Mesenchymal stem cell (in vitro differentiated cells and primary cell): ENCODE measurements around the gene C1QA.

Source experiments
- DNase-seq: peaks from one replicate; pipeline ENCODE4 v3.0.0-alpha.2; 2013
- H2AFZ ChIP-seq: one replicate; pipeline ENCODE4 v1.6.1; 2013; ENCODE audit warnings: low read depth, mild to moderate bottlenecking, control low read depth, inconsistent platforms, low read length, moderate library complexity
- H2AK5ac ChIP-seq: 2 replicates; pipeline ENCODE4 v1.6.1; 2013; ENCODE audit warnings: low read length, moderate library complexity, mild to moderate bottlenecking, inconsistent platforms; ENCODE audit not compliant: severe bottlenecking
- H2BK120ac ChIP-seq: one replicate; pipeline ENCODE4 v1.6.1; 2013; ENCODE audit warnings: low read depth, mild to moderate bottlenecking, inconsistent platforms, low read length, moderate library complexity
- H2BK12ac ChIP-seq, 2 experiments: one replicate each; pipeline ENCODE4 v1.6.1; 2013; ENCODE audit warnings: inconsistent platforms in 2 of 2, low read length in 2 of 2, mild to moderate bottlenecking in 2 of 2, moderate library complexity in 2 of 2, control low read depth in 1 of 2
- H2BK15ac ChIP-seq: one replicate; pipeline ENCODE4 v1.6.1; 2013; ENCODE audit warnings: mild to moderate bottlenecking, low read depth, inconsistent platforms; ENCODE audit not compliant: poor library complexity, severe bottlenecking
- H2BK5ac ChIP-seq: 2 replicates; pipeline ENCODE4 v1.6.1; 2013; ENCODE audit warnings: low read depth, mild to moderate bottlenecking, low read length, control low read depth, inconsistent platforms; ENCODE audit not compliant: poor library complexity, severe bottlenecking
- H3K14ac ChIP-seq, 2 experiments: one replicate each; pipeline ENCODE4 v1.6.1; 2013; ENCODE audit warnings: inconsistent platforms in 2 of 2, low read length in 2 of 2, control low read depth in 1 of 2, mild to moderate bottlenecking in 1 of 2, moderate library complexity in 1 of 2
- H3K18ac ChIP-seq, 2 experiments: one replicate each; pipeline ENCODE4 v1.6.1; 2013; ENCODE audit warnings: inconsistent platforms in 2 of 2, low read length in 2 of 2, control low read depth in 1 of 2, low read depth in 1 of 2, mild to moderate bottlenecking in 1 of 2
- H3K23ac ChIP-seq, 2 experiments: one replicate each; pipeline ENCODE4 v1.6.1; 2013; ENCODE audit warnings: inconsistent platforms in 2 of 2, low read length in 2 of 2, mild to moderate bottlenecking in 2 of 2, moderate library complexity in 2 of 2, control low read depth in 1 of 2
- H3K27ac ChIP-seq: 2 replicates; pipeline ENCODE4 v1.5.1; 2013; ENCODE audit warnings: mild to moderate bottlenecking, moderate library complexity, low read length, control low read depth, inconsistent platforms; ENCODE audit not compliant: poor library complexity, severe bottlenecking
- H3K27me3 ChIP-seq, 2 experiments: 2 replicates each; pipeline versions ENCODE4 v1.6.1 to v1.7.0; 2013; ENCODE audit warnings: low read length in 2 of 2, mild to moderate bottlenecking in 2 of 2, moderate library complexity in 2 of 2, control low read depth in 1 of 2, inconsistent platforms in 1 of 2; ENCODE audit not compliant: control insufficient read depth in 1 of 2, insufficient read depth in 1 of 2
- H3K36me3 ChIP-seq, 2 experiments: 2 replicates each; pipeline versions ENCODE4 v1.6.1 to v1.7.0; 2013; ENCODE audit warnings: low read length in 2 of 2, control low read depth in 1 of 2, inconsistent platforms in 1 of 2, low read depth in 1 of 2, mild to moderate bottlenecking in 1 of 2; ENCODE audit not compliant: insufficient read depth in 2 of 2, control insufficient read depth in 1 of 2
- H3K4ac ChIP-seq, 2 experiments: one replicate each; pipeline ENCODE4 v1.6.1; 2013; ENCODE audit warnings: inconsistent platforms in 2 of 2, low read length in 2 of 2, mild to moderate bottlenecking in 2 of 2, moderate library complexity in 2 of 2, control low read depth in 1 of 2, low read depth in 1 of 2
- H3K4me1 ChIP-seq: 2 replicates; pipeline ENCODE4 v1.6.1; 2013; ENCODE audit warnings: low read depth, low read length, control low read depth; ENCODE audit not compliant: control insufficient read depth, insufficient read depth
- H3K4me2 ChIP-seq: 2 replicates; pipeline ENCODE4 v1.6.1; 2013; ENCODE audit warnings: low read length, mild to moderate bottlenecking, inconsistent platforms; ENCODE audit not compliant: poor library complexity, severe bottlenecking
- H3K4me3 ChIP-seq, 2 experiments: 2 replicates each; pipeline versions ENCODE4 v1.5.1 to v1.7.0; 2013; ENCODE audit warnings: low read length in 2 of 2, mild to moderate bottlenecking in 2 of 2, control low read depth in 1 of 2, low read depth in 1 of 2; ENCODE audit not compliant: insufficient read depth in 1 of 2
- H3K79me1 ChIP-seq: replicated peaks from 2 replicates; pipeline ENCODE4 v1.6.1; 2013; ENCODE audit warnings: mild to moderate bottlenecking, control low read depth, low read length, inconsistent platforms; ENCODE audit not compliant: poor library complexity, severe bottlenecking
- H3K9ac ChIP-seq: 2 replicates; pipeline ENCODE4 v1.7.0; 2013; ENCODE audit warnings: mild to moderate bottlenecking, low read length, moderate library complexity
- H3K9me3 ChIP-seq: 2 replicates; pipeline ENCODE4 v1.7.0; 2013; ENCODE audit warnings: mild to moderate bottlenecking, low read length; ENCODE audit not compliant: control insufficient read depth
- H4K8ac ChIP-seq: one replicate; pipeline ENCODE4 v1.6.1; 2013; ENCODE audit warnings: inconsistent platforms, mild to moderate bottlenecking, low read length, moderate library complexity
- H4K91ac ChIP-seq: one replicate; pipeline ENCODE4 v1.6.1; 2013; ENCODE audit warnings: mild to moderate bottlenecking, low read length, inconsistent platforms
- WGBS: methylation state at CpG from one replicate; pipeline ENCODE4 v1.1.7; 2013; ENCODE audit warnings: mixed read lengths; 5-methylcytosine and 5-hydroxymethylcytosine counted together

C1QA gene

DNA sequence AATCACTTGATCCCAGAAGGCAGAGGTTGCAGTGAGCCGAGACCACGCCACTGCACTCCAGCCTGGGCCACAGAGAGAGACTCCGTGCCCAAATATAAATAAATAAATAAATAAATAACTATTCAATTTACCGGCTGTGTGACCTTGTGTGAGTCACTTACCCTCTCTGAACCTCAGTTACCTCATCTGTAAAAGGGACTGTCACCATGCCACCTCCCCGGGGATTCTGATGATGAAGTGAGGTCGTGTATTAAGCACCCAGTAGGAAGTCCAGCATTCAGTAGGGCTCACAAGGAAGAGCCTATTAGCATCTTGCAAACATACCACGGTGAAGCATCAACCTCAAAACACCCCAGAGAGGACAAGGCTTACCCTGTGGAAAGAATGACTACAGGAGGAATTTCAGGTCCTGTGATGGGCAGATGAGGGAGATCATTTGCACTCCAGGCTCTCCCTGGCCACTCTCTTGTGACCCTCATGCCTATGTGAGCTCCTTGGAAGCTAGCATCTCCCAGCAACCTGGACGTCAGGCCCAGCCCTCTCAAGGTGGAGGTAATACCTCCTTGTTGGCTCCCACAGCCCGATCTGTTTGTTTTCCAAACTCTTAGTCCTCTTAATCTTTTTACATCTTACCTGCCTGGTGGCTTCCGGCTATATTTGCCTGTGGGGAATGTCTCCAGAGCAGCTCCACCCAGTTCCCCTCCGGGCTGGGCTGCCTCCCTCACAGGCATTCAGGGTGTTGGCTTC is 7.6 kb upstream of the C1QA start:
- no peaks in the 10 kb centered on the region for H3K4me1 ChIP-seq
- H2AK5ac ChIP-seq, result no peak overlapping the region
- H3K4me3 ChIP-seq, result no peak overlapping the region
- H3K14ac ChIP-seq, result no peak overlapping the region
- no peaks in the 10 kb centered on the region for H3K79me1 ChIP-seq
- H3K4me2 ChIP-seq, result no peak overlapping the region
- H3K4ac ChIP-seq, result no peak overlapping the region
- no peak overlapping the region for H3K18ac ChIP-seq
- H2BK120ac ChIP-seq, result no peak overlapping the region
- WGBS, result 47% methylated on average over 7 of the region's 11 CpGs
- H3K9me3 ChIP-seq, result no peaks in the 10 kb centered on the region
- no peak for DNase-seq
- H3K9ac ChIP-seq, result no peak overlapping the region
- H3K27ac ChIP-seq, result no peak overlapping the region
- H4K91ac ChIP-seq, result no peak overlapping the region
- H2BK12ac ChIP-seq, result no peak overlapping the region
- no peaks in the 10 kb centered on the region for H3K36me3 ChIP-seq
- H2BK5ac ChIP-seq, result no peak overlapping the region
- H2BK15ac ChIP-seq, result no peak overlapping the region
- H4K8ac ChIP-seq, result no peak overlapping the region
- no peak overlapping the region for H2AFZ ChIP-seq
- H3K23ac ChIP-seq, result no peak overlapping the region
- H3K27me3 ChIP-seq, result peaks cover 67 to 93% of the 10 kb centered on the region in 2 experiments

- no peak overlapping the region for H2AFZ ChIP-seq
- H3K9ac ChIP-seq, result no peak overlapping the region
- no peaks in the 10 kb centered on the region for H3K36me3 ChIP-seq
- no peak overlapping the region for H2BK15ac ChIP-seq
- no peak overlapping the region for H3K4me3 ChIP-seq
- H2AK5ac ChIP-seq, result no peak overlapping the region
- no peak overlapping the region for H3K23ac ChIP-seq
- H2BK5ac ChIP-seq, result no peak overlapping the region
- H4K8ac ChIP-seq, result no peak overlapping the region
- no peak overlapping the region for H3K27ac ChIP-seq
- no peak overlapping the region for H3K4ac ChIP-seq
- H2BK12ac ChIP-seq, result no peak overlapping the region
- H2BK120ac ChIP-seq, result no peak overlapping the region
- H3K18ac ChIP-seq, result no peak overlapping the region
- H3K27me3 ChIP-seq, result peaks cover 76 to 92% of the 10 kb centered on the region in 2 experiments
- H3K4me1 ChIP-seq, result no peaks in the 10 kb centered on the region
- H3K9me3 ChIP-seq, result no peaks in the 10 kb centered on the region
- H3K4me2 ChIP-seq, result no peak overlapping the region
- 30% methylated on average over 2 of the region's 2 CpGs for WGBS
- no peak for DNase-seq
- H3K14ac ChIP-seq, result no peak overlapping the region
- no peaks in the 10 kb centered on the region for H3K79me1 ChIP-seq
- no peak overlapping the region for H4K91ac ChIP-seq
Observed at GRCh38 chr1:22629886-22630285, 6.5 kb upstream of the C1QA start.

DNA sequence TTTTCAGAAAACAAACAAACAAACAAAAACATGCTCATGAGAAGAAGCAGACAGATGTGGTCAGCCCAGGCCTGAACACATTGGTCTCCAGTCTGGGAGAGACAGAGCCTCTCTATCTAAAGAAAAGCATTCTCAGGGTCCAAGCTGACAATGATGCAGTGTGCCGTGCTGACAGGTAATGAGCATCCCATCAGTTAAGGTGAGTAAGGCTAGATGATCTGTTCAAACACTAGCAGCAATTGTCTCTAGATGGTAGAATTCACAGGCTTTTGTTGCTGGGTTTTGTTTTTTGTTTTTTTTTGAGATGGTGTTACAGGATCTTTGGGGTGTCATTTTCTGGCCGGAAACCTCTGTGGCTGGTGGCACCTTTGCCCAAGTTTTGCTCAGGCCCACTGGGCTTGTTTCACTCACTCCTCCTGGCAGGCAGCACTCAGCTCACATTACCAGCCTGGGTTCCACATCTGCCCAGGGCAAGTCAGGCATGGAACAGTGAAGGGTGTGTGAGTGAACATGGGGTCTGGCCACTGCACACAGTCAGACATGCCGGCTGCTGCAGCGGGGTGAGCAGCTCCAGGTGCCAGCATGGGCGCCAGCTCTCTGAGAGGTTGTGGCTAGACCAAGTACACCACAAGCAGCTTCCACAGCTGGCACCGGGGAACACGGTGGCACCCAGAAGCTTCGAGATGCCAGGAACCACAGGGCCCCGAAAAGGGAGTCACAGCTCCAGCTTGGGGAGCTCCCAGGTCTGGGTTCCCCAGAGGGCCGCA is 2.5 kb upstream of the C1QA start:
- no peak overlapping the region for H3K9ac ChIP-seq
- WGBS, result 91% methylated on average over 10 of the region's 10 CpGs

GRCh38 chr1:22635436-22635835 is 992 bp upstream of the C1QA start:
- Histone ChIP-seq H2BK120ac (no peak overlapping the region), H2AK5ac (no peak overlapping the region), H2BK15ac (no peak overlapping the region), H2BK5ac (no peak overlapping the region), H3K14ac (no peak overlapping the region), H3K4me2 (no peak overlapping the region), H2BK12ac (no peak overlapping the region), H3K36me3 (no peaks in the 10 kb centered on the region), H2AFZ (no peak overlapping the region), H4K91ac (no peak overlapping the region), H3K9ac (no peak overlapping the region), H3K4me3 (no peak overlapping the region), H4K8ac (no peak overlapping the region), H3K27me3 (peaks cover 50 to 74% of the 10 kb centered on the region in 2 experiments), H3K4ac (no peak overlapping the region), H3K4me1 (no peaks in the 10 kb centered on the region), H3K23ac (no peak overlapping the region), H3K79me1 (no peaks in the 10 kb centered on the region), H3K9me3 (no peaks in the 10 kb centered on the region), H3K18ac (no peak overlapping the region), H3K27ac (no peak overlapping the region)
- DNase-seq, result no peak
- 67% methylated on average over 4 of the region's 7 CpGs for WGBS

More for the DNA sequence above, 2.5 kb upstream of the C1QA start:
- H3K4me3 ChIP-seq, result no peak overlapping the region
- no peak overlapping the region for H2AK5ac ChIP-seq
- no peak overlapping the region for H3K27ac ChIP-seq
- no peaks in the 10 kb centered on the region for H3K9me3 ChIP-seq
- H3K4me1 ChIP-seq, result no peaks in the 10 kb centered on the region
- no peak overlapping the region for H2BK5ac ChIP-seq
- H3K14ac ChIP-seq, result no peak overlapping the region
- no peak overlapping the region for H3K23ac ChIP-seq
- no peaks in the 10 kb centered on the region for H3K36me3 ChIP-seq
- H3K18ac ChIP-seq, result no peak overlapping the region
- H3K4ac ChIP-seq, result no peak overlapping the region
- H4K91ac ChIP-seq, result no peak overlapping the region
- H3K4me2 ChIP-seq, result no peak overlapping the region
- H2BK120ac ChIP-seq, result no peak overlapping the region
- no peak overlapping the region for H2AFZ ChIP-seq
- no peak overlapping the region for H2BK15ac ChIP-seq
- no peak for DNase-seq
- no peak overlapping the region for H4K8ac ChIP-seq
- no peak overlapping the region for H2BK12ac ChIP-seq
- no peaks in the 10 kb centered on the region for H3K79me1 ChIP-seq
- H3K27me3 ChIP-seq, result peaks cover 66 to 85% of the 10 kb centered on the region in 2 experiments
